Esophagus squamous epithelium (tissue), 5 donors: ENCODE data around the gene SELL. TPM values are rescaled to one million over a fixed set of nuclear protein-coding genes. Genes with fewer than 3 reads are reported as not detected.
"Not testable (repeated sequence)": the region's sequence is repeated elsewhere in the genome, so short reads cannot be mapped to it uniquely, and the experiment has no call there.

Source experiments
- DNase-seq: peaks from one replicate; lab custom pipeline; 2025; lab: John Stamatoyannopoulos, UW
- H3K27ac ChIP-seq, 4 donors: fragments of 200-600 bp; sonication (generic); one replicate each; pipeline ENCODE4 v1.5.1; 2016 to 2019; ENCODE audit warnings: mild to moderate bottlenecking in 1 of 4
- H3K27me3 ChIP-seq, 4 donors: fragments of 200-600 bp; sonication (generic); 1 replicate in 3 of 4; 2 replicates in 1 of 4; pipeline versions ENCODE4 v1.5.1 to v1.6.0; 2017 to 2021; ENCODE audit warnings: antibody characterized with exemption in 1 of 4
- H3K36me3 ChIP-seq, 3 donors: fragments of 200-600 bp; sonication (generic); one replicate each; pipeline ENCODE4 v1.5.1; 2016 to 2019
- H3K4me1 ChIP-seq, 3 donors: fragments of 200-600 bp; sonication (generic); one replicate each; pipeline ENCODE4 v1.5.1; 2017 to 2019
- H3K4me3 ChIP-seq, 4 donors: fragments of 200-600 bp; sonication (generic); 1 replicate in 3 of 4; 2 replicates in 1 of 4; pipeline ENCODE4 v1.5.1; 2016 to 2019; ENCODE audit warnings: mild to moderate bottlenecking in 2 of 4, moderate library complexity in 1 of 4
- H3K9me3 ChIP-seq, 3 donors: fragments of 200-600 bp; sonication (generic); one replicate each; pipeline ENCODE4 v1.5.1; 2016 to 2019
- CTCF ChIP-seq, 6 experiments: fragments of 450-650 bp in 4 of 6; fragments of 200-600 bp in 2 of 6; sonication (generic) in 2 of 6; IDR thresholded peaks; one replicate each; pipeline ENCODE4 v1.5.1; 2016 to 2019; ENCODE audit warnings: antibody characterized with exemption in 6 of 6, mild to moderate bottlenecking in 4 of 6, moderate library complexity in 4 of 6
- POLR2A ChIP-seq, 4 donors: fragments of 450-650 bp; IDR thresholded peaks; one replicate each; pipeline ENCODE4 v1.6.1; 2017; ENCODE audit warnings: antibody characterized with exemption in 4 of 4, mild to moderate bottlenecking in 4 of 4, moderate library complexity in 3 of 4
- WGBS, 2 donors: methylation state at CpG; one replicate each; pipeline ENCODE4 v1.1.5; 2018; 5-methylcytosine and 5-hydroxymethylcytosine counted together
- intact Hi-C: fragments of 100-400 bp; cut with DNase I; formaldehyde crosslinking; loops from one replicate; pipeline ENCODE4 v1.15.0; 2022
- total RNA-seq, 4 donors: library from RNA; depleted of rRNA; stranded (reverse); fragments of >200 nt; gene quantifications; one replicate each; pipeline ENCODE4 v1.1.0, GENCODE V29; 2016
- donor health status: DM: yes; HTN: yes; CAD: no.

SELL gene
- total RNA-seq, 4 donors from 2014 or later = 0.38 to 2.2 (median 1.1) TPM

GRCh38 chr1:169690489-169690888 is 20.9 kb downstream of the SELL start:
- Histone ChIP-seq H3K4me1 (no peaks in the 10 kb centered on the region), H3K36me3 (no peaks in the 10 kb centered on the region), H3K27ac (no peak overlapping the region), H3K4me3 (no peak overlapping the region), H3K27me3 (no peaks in the 10 kb centered on the region), H3K9me3 (no peaks in the 10 kb centered on the region)
- TF ChIP-seq CTCF (IDR thresholded peaks at IDR 0.05) = no peak
- TF ChIP-seq POLR2A (IDR thresholded peaks at IDR 0.05) = no peak
- no peak for DNase-seq
- intact Hi-C loops = no loop called here

GRCh38 chr1:169689395-169689794 is 22.0 kb downstream of the SELL start:
- DNase-seq = no peak
- H3K27ac ChIP-seq = no peak overlapping the region
- no peak overlapping the region for H3K4me3 ChIP-seq
- no peaks in the 10 kb centered on the region for H3K9me3 ChIP-seq
- TF ChIP-seq CTCF (IDR thresholded peaks at IDR 0.05) (no peak), POLR2A (IDR thresholded peaks at IDR 0.05) (no peak)
- no peaks in the 10 kb centered on the region for H3K36me3 ChIP-seq
- H3K4me1 ChIP-seq = no peaks in the 10 kb centered on the region
- no peaks in the 10 kb centered on the region for H3K27me3 ChIP-seq
- WGBS, 2 donors = 49 to 61% methylated on average over 2 of the region's 2 CpGs
- intact Hi-C loops = no loop called here

GRCh38 chr1:169688377-169688776 is 23.0 kb downstream of the SELL start:
- WGBS, 2 donors = 88 to 95% methylated on average over 5 of the region's 5 CpGs
- not testable (repeated sequence) for DNase-seq

GRCh38 chr1:169683661-169684060 is 27.8 kb downstream of the SELL start:
- WGBS, 2 donors = 60 to 68% methylated on average over 3 of the region's 3 CpGs
- Histone ChIP-seq H3K27ac (no peak overlapping the region), H3K27me3 (peaks cover 0 to 4% (median 0%) of the 10 kb centered on the region in 4 donors), H3K9me3 (no peaks in the 10 kb centered on the region), H3K4me1 (peaks cover 0 to 3% (median 0%) of the 10 kb centered on the region in 3 donors), H3K4me3 (no peak overlapping the region), H3K36me3 (no peaks in the 10 kb centered on the region)
- TF ChIP-seq CTCF (IDR thresholded peaks at IDR 0.05) (no peak), POLR2A (IDR thresholded peaks at IDR 0.05) (no peak)
- no peak for DNase-seq
- intact Hi-C loops = no loop called here

More at GRCh38 chr1:169688377-169688776, 23.0 kb downstream of the SELL start:
- H3K27me3 ChIP-seq, intact Hi-C loops, H3K9me3 ChIP-seq, H3K4me1 ChIP-seq, H3K27ac ChIP-seq, H3K4me3 ChIP-seq, H3K36me3 ChIP-seq: not testable (repeated sequence)

- DNase-seq, H3K27ac ChIP-seq, H3K4me3 ChIP-seq, H3K4me1 ChIP-seq, H3K36me3 ChIP-seq, H3K27me3 ChIP-seq, intact Hi-C loops, H3K9me3 ChIP-seq: not testable (repeated sequence)
- WGBS, 2 donors = 69 to 71% methylated on average over 4 of the region's 4 CpGs
These were observed 28.3 kb downstream of the SELL start for GRCh38 chr1:169683168-169683567.

GRCh38 chr1:169682071-169682470 is 29.3 kb downstream of the SELL start:
- WGBS, 2 donors = 44 to 46% methylated on average over 2 of the region's 2 CpGs
- Histone ChIP-seq H3K27ac (no peak overlapping the region), H3K9me3 (no peaks in the 10 kb centered on the region), H3K4me3 (no peak overlapping the region), H3K36me3 (no peaks in the 10 kb centered on the region), H3K4me1 (peaks cover 0 to 3% (median 0%) of the 10 kb centered on the region in 3 donors), H3K27me3 (peaks cover 0 to 4% (median 0%) of the 10 kb centered on the region in 4 donors)
- DNase-seq = no peak
- intact Hi-C loops = no loop called here
- no peak for TF ChIP-seq POLR2A (IDR thresholded peaks at IDR 0.05)
- no peak for TF ChIP-seq CTCF (IDR thresholded peaks at IDR 0.05)
